ENCODE results near the gene REV1. TPM values are rescaled to one million over a fixed set of nuclear protein-coding genes. Genes with fewer than 3 reads are reported as not detected.

REV1 gene
- total and polyA plus RNA-seq, 2 donors (not counting 3 experiments of a cell fraction or from before 2014, with no cell fraction given), result 16.6 to 50.3 TPM

DNA sequence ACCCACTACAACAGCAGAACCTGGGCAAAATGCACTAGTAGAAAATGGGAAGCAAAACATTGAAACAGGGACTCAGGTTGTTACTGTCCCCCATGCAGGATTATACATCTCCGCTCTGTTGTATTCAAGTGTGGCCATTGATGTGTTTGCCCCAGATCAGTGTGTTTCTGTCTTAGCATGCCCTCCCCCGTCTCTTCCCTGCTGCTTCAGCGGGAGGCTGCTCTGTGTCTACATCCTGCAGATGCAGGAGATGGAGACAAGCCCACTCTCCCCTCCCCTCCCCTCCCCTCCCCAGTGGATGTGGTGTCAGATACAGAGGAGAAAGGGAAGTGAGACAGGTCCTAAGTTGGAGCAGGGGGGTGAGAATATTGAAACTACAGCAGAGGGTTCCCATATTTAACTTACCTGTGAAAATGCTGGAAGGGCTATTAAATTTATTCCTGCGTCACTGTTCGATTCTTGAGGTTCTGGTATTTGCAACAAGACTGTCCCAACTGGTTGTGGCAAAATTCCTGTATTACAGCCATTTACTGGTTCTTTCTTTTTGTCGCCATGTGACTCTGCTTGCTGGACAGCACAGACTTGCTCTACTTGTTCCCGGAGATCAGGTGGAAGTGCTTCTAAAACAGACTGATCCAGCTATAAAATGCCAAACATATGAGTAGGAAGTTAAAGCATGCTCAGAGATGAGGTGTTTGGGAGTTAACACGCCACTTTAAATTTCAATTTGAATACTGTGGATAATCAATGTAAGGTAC lies 85.6 kb downstream of the REV1 start:
- intact Hi-C loops (cut with micrococcal nuclease) (no loop called here), dilution Hi-C loops (cut with MboI; ENCODE audit: extremely low pct_ligation_motif_present, low sequenced_read_pairs) (no loop called here)
- H3K27ac ChIP-seq (ENCODE audit: insufficient read depth, low read depth, low read length), result no peak overlapping the region
- H3K9me1 ChIP-seq (replicated peaks; ENCODE audit: control insufficient read depth, extremely low read depth, insufficient read depth, low read length), result no peaks in the 10 kb centered on the region
- DNase-seq (ENCODE audit: low read depth, low spot score) (no peak), FAIRE-seq (no peak)
- H3K4me3 ChIP-seq (replicated peaks in 1 of 3; ENCODE audit: insufficient read depth in 1 of 3, low read depth in 1 of 3, low read length in 3 of 3), result no peak overlapping the region
- no peak overlapping the region for H2AFZ ChIP-seq (ENCODE audit: low read depth, low read length)
- ChIA-PET POLR2A (no interaction called here), CTCF (interaction anchor here (0.9 to 1.8 kb wide), 5 partner anchors 13 to 92 kb away, joined by 3 to 8 read pairs (median 5); partner anchors contain the start of genes EIF5B, REV1 and TXNDC9)
- H3K79me2 ChIP-seq (ENCODE audit: control insufficient read depth, insufficient read depth, low read length), result no peaks in the 10 kb centered on the region
- no peaks in the 10 kb centered on the region for H3K27me3 ChIP-seq (ENCODE audit: control insufficient read depth in 2 of 2, insufficient read depth in 2 of 2, low read length in 2 of 2)
- no TSS peak for BruUV-seq (replicated peaks)
- H3K9ac ChIP-seq (replicated peaks; ENCODE audit: extremely low read depth, insufficient read depth, low read length), result no peak overlapping the region
- H3K4me2 ChIP-seq (ENCODE audit: insufficient read depth, low read length), result no peak overlapping the region
- no peaks in the 10 kb centered on the region for H3K4me1 ChIP-seq (ENCODE audit: control insufficient read depth, extremely low read depth, insufficient read depth, low read length)
- H4K20me1 ChIP-seq (replicated peaks; ENCODE audit: control insufficient read depth, extremely low read depth, insufficient read depth, low read length), result no peaks in the 10 kb centered on the region
- TF ChIP-seq EZH2 (IDR thresholded peaks at IDR 0.05; ENCODE audit: borderline replicate concordance, low read depth, low read length, severe bottlenecking) (no peak), FOS (IDR thresholded peaks at IDR 0.05; ENCODE audit: borderline replicate concordance, insufficient read depth, low read length) (no peak), JUN (IDR thresholded peaks at IDR 0.05; ENCODE audit: borderline replicate concordance, insufficient read depth, insufficient read length, low read depth) (no peak), POLR2AphosphoS5 (IDR thresholded peaks at IDR 0.05; ENCODE audit: insufficient read depth, low read depth, low read length) (no peak), GATA2 (IDR thresholded peaks at IDR 0.05; ENCODE audit: insufficient read depth, insufficient read length, low read depth, low read length) (no peak), POLR2A (IDR thresholded peaks at IDR 0.05; ENCODE audit: low read depth, low read length) (no peak), MYC (IDR thresholded peaks at IDR 0.05; ENCODE audit: low read depth, low read length) (no peak)
- TF ChIP-seq, protein P1, sequence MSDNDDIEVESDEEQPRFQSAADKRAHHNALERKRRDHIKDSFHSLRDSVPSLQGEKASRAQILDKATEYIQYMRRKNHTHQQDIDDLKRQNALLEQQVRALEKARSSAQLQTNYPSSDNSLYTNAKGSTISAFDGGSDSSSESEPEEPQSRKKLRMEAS (IDR thresholded peaks at IDR 0.05; ENCODE audit: insufficient read depth, insufficient read length), result no peak
- TF ChIP-seq, protein P2, sequence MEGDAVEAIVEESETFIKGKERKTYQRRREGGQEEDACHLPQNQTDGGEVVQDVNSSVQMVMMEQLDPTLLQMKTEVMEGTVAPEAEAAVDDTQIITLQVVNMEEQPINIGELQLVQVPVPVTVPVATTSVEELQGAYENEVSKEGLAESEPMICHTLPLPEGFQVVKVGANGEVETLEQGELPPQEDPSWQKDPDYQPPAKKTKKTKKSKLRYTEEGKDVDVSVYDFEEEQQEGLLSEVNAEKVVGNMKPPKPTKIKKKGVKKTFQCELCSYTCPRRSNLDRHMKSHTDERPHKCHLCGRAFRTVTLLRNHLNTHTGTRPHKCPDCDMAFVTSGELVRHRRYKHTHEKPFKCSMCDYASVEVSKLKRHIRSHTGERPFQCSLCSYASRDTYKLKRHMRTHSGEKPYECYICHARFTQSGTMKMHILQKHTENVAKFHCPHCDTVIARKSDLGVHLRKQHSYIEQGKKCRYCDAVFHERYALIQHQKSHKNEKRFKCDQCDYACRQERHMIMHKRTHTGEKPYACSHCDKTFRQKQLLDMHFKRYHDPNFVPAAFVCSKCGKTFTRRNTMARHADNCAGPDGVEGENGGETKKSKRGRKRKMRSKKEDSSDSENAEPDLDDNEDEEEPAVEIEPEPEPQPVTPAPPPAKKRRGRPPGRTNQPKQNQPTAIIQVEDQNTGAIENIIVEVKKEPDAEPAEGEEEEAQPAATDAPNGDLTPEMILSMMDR (IDR thresholded peaks at IDR 0.05; ENCODE audit: extremely low read depth in 1 of 2, insufficient read depth in 1 of 2, low read depth in 1 of 2, low read length in 2 of 2), result no peak
- no peaks in the 10 kb centered on the region for H3K9me3 ChIP-seq (replicated peaks; ENCODE audit: control insufficient read depth, insufficient read depth, low read length)
- peaks cover 28 to 32% of the 10 kb centered on the region in 2 experiments for H3K36me3 ChIP-seq (ENCODE audit: control insufficient read depth in 2 of 2, extremely low read depth in 1 of 2, insufficient read depth in 2 of 2, low read length in 2 of 2)
